Vagina (tissue), 2 donors: ENCODE data around the gene PRPF38B. TPM values are rescaled to one million over a fixed set of nuclear protein-coding genes. Genes with fewer than 3 reads are reported as not detected.

Source experiments
- DNase-seq, 2 donors: peaks; one replicate each; pipeline ENCODE4 v3.0.0-alpha.2; 2017; ENCODE audit errors: extremely low spot score in 2 of 2
- H3K27ac ChIP-seq: fragments of 200-600 bp; sonication (generic); one replicate; pipeline ENCODE4 v1.5.1; 2019
- H3K27me3 ChIP-seq: fragments of 200-600 bp; sonication (generic); one replicate; pipeline ENCODE4 v1.5.1; 2019
- H3K36me3 ChIP-seq, 2 donors: fragments of 200-600 bp; sonication (generic); one replicate each; pipeline ENCODE4 v1.5.1; 2017 to 2019
- H3K4me1 ChIP-seq: fragments of 200-600 bp; sonication (generic); one replicate; pipeline ENCODE4 v1.5.1; 2019
- H3K4me3 ChIP-seq, 2 donors: fragments of 200-600 bp; sonication (generic); 1 replicate in 1 of 2; 2 replicates in 1 of 2; pipeline ENCODE4 v1.5.1; 2016 to 2019
- H3K9me3 ChIP-seq: fragments of 200-600 bp; sonication (generic); one replicate; pipeline ENCODE4 v1.5.1; 2019
- CTCF ChIP-seq, 3 experiments: fragments of 450-650 bp in 2 of 3; fragments of 200-600 bp in 1 of 3; sonication (generic) in 1 of 3; IDR thresholded peaks; one replicate each; pipeline ENCODE4 v1.5.1; 2017 to 2019; ENCODE audit warnings: antibody characterized with exemption in 3 of 3, mild to moderate bottlenecking in 2 of 3, moderate library complexity in 2 of 3
- POLR2A ChIP-seq, 2 donors: fragments of 450-650 bp; IDR thresholded peaks; one replicate each; pipeline ENCODE4 v1.6.1; 2017; ENCODE audit warnings: antibody characterized with exemption in 2 of 2, mild to moderate bottlenecking in 2 of 2, moderate library complexity in 2 of 2
- POLR2AphosphoS5 ChIP-seq, 2 donors: sonication (generic); formaldehyde crosslinking; IDR thresholded peaks; one replicate each; pipeline ENCODE4 v1.9.0; 2017; ENCODE audit warnings: antibody characterized with exemption in 2 of 2, mild to moderate bottlenecking in 2 of 2, low read depth in 1 of 2; ENCODE audit not compliant: insufficient read depth in 1 of 2
- intact Hi-C: fragments of 100-400 bp; cut with DNase I; formaldehyde crosslinking; loops from one replicate; pipeline ENCODE4 v1.15.1; 2023
- total RNA-seq: library from RNA; depleted of rRNA; stranded (reverse); fragments of >200 nt; gene quantifications from one replicate; pipeline ENCODE4 v1.2.3, GENCODE V29; 2016

PRPF38B gene
- total RNA-seq, 1 donor from 2014 or later = 27.0 TPM

GRCh38 chr1:108715932-108716331 lies 23.8 kb downstream of the PRPF38B start:
- no peaks in the 10 kb centered on the region for H3K9me3 ChIP-seq
- DNase-seq = no peak
- H3K36me3 ChIP-seq = no peaks in the 10 kb centered on the region
- no peak overlapping the region for H3K27ac ChIP-seq
- no peaks in the 10 kb centered on the region for H3K27me3 ChIP-seq
- H3K4me1 ChIP-seq = no peaks in the 10 kb centered on the region
- no peak overlapping the region for H3K4me3 ChIP-seq
- no peak for TF ChIP-seq CTCF (IDR thresholded peaks at IDR 0.05)
- TF ChIP-seq POLR2AphosphoS5 (IDR thresholded peaks at IDR 0.05; ENCODE audit: insufficient read depth in 1 of 2, low read depth in 1 of 2) = no peak
- no peak for TF ChIP-seq POLR2A (IDR thresholded peaks at IDR 0.05)
- intact Hi-C loops = no loop called here

GRCh38 chr1:108716437-108717230 lies 24.5 kb downstream of the PRPF38B start:
- TF ChIP-seq POLR2AphosphoS5 (IDR thresholded peaks at IDR 0.05; ENCODE audit: insufficient read depth in 1 of 2, low read depth in 1 of 2) (no peak), CTCF (IDR thresholded peaks at IDR 0.05) (no peak), POLR2A (IDR thresholded peaks at IDR 0.05) (no peak)
- Histone ChIP-seq H3K27me3 (no peaks in the 10 kb centered on the region), H3K4me1 (no peaks in the 10 kb centered on the region), H3K27ac (no peak overlapping the region), H3K9me3 (no peaks in the 10 kb centered on the region), H3K36me3 (no peaks in the 10 kb centered on the region), H3K4me3 (no peak overlapping the region)
- no peak for DNase-seq
- intact Hi-C loops = no loop called here

- DNase-seq = no peak
- Histone ChIP-seq H3K27ac (no peak overlapping the region), H3K36me3 (no peaks in the 10 kb centered on the region), H3K27me3 (no peaks in the 10 kb centered on the region), H3K9me3 (no peaks in the 10 kb centered on the region), H3K4me3 (no peak overlapping the region), H3K4me1 (no peaks in the 10 kb centered on the region)
- intact Hi-C loops = no loop called here
- TF ChIP-seq POLR2A (IDR thresholded peaks at IDR 0.05) (no peak), CTCF (IDR thresholded peaks at IDR 0.05) (no peak), POLR2AphosphoS5 (IDR thresholded peaks at IDR 0.05; ENCODE audit: insufficient read depth in 1 of 2, low read depth in 1 of 2) (no peak)
These were observed 25.7 kb downstream of the PRPF38B start for GRCh38 chr1:108717774-108718316.

GRCh38 chr1:108718927-108719655 lies 27.0 kb downstream of the PRPF38B start:
- Histone ChIP-seq H3K9me3 (no peaks in the 10 kb centered on the region), H3K4me1 (no peaks in the 10 kb centered on the region), H3K27me3 (no peaks in the 10 kb centered on the region), H3K36me3 (no peaks in the 10 kb centered on the region), H3K27ac (no peak overlapping the region), H3K4me3 (no peak overlapping the region)
- TF ChIP-seq CTCF (IDR thresholded peaks at IDR 0.05) = no peak
- TF ChIP-seq POLR2AphosphoS5 (IDR thresholded peaks at IDR 0.05; ENCODE audit: insufficient read depth in 1 of 2, low read depth in 1 of 2) = no peak
- no peak for TF ChIP-seq POLR2A (IDR thresholded peaks at IDR 0.05)
- intact Hi-C loops = no loop called here
- DNase-seq = no peak
